Esophagus mucosa (tissue), 1 donor: ENCODE results near the gene PACRG. TPM values are rescaled to one million over a fixed set of nuclear protein-coding genes. Genes with fewer than 3 reads are reported as not detected.

Source experiments
- ATAC-seq: fragments of 200-7000 bp; cut with Tn5 transposase; one replicate; pipeline ENCODE4 v1.9.1; 2020
- total RNA-seq: library from RNA; stranded (reverse); gene quantifications from one replicate; pipeline ENCODE4 v1.2.4, GENCODE V29; 2023
- donor health status: DM: yes; HTN: yes; CAD: no.

Gene PACRG
- total RNA-seq, 1 donor from 2014 or later: 0.76 TPM

- ATAC-seq: no peak
These were observed 140.6 kb downstream of the PACRG start for GRCh38 chr6:162868397-162868796.

GRCh38 chr6:162871966-162872365 lies 144.2 kb downstream of the PACRG start:
- no peak for ATAC-seq

- no peak for ATAC-seq
These were observed 145.8 kb downstream of the PACRG start for GRCh38 chr6:162873537-162873936.

- no peak for ATAC-seq
These were observed 147.3 kb downstream of the PACRG start for GRCh38 chr6:162875070-162875469.

GRCh38 chr6:162882801-162883481 lies 155.2 kb downstream of the PACRG start:
- ATAC-seq: no peak

GRCh38 chr6:162887981-162888689 lies 160.4 kb downstream of the PACRG start:
- no peak for ATAC-seq

GRCh38 chr6:162889303-162889702 lies 161.5 kb downstream of the PACRG start:
- no peak for ATAC-seq

- ATAC-seq: no peak
These were observed 170.2 kb downstream of the PACRG start for GRCh38 chr6:162898011-162898410.

- ATAC-seq: no peak
These were observed 171.4 kb downstream of the PACRG start for GRCh38 chr6:162899148-162899547.

- ATAC-seq: no peak
These were observed 172.7 kb downstream of the PACRG start for GRCh38 chr6:162900503-162900902.

- no peak for ATAC-seq
These were observed 176.4 kb downstream of the PACRG start for GRCh38 chr6:162904069-162904663.

- no peak for ATAC-seq
These were observed 178.7 kb downstream of the PACRG start for GRCh38 chr6:162906479-162906878.

GRCh38 chr6:162907876-162908481 lies 180.2 kb downstream of the PACRG start:
- ATAC-seq: no peak

- no peak for ATAC-seq
These were observed 185.4 kb downstream of the PACRG start for GRCh38 chr6:162913206-162913605.

GRCh38 chr6:162917506-162917905 lies 189.7 kb downstream of the PACRG start:
- no peak for ATAC-seq

- no peak for ATAC-seq
These were observed 193.3 kb downstream of the PACRG start for GRCh38 chr6:162921062-162921461.

- no peak for ATAC-seq
These were observed 193.8 kb downstream of the PACRG start for GRCh38 chr6:162921510-162922040.

- no peak for ATAC-seq
These were observed 194.9 kb downstream of the PACRG start for GRCh38 chr6:162922563-162923166.

GRCh38 chr6:162934844-162935243 lies 207.1 kb downstream of the PACRG start:
- ATAC-seq: no peak

- no peak for ATAC-seq
These were observed 212.7 kb downstream of the PACRG start for GRCh38 chr6:162940426-162940825.

- ATAC-seq: no peak
These were observed 213.4 kb downstream of the PACRG start for GRCh38 chr6:162941128-162941527.

GRCh38 chr6:162942866-162943265 lies 215.1 kb downstream of the PACRG start:
- no peak for ATAC-seq

GRCh38 chr6:162943369-162943768 lies 215.6 kb downstream of the PACRG start:
- no peak for ATAC-seq
